NCI-H526 (cell line): ENCODE data around the gene RNASET2.
A peak's percentile ranks its signal among the peaks of the same experiment; 100 is the strongest.
"Not testable (repeated sequence)": the region's sequence is repeated elsewhere in the genome, so short reads cannot be mapped to it uniquely, and the experiment has no call there.

Experiments used
- DNase-seq, 2 experiments: peaks; one replicate each; lab custom pipeline; 2025; lab: John Stamatoyannopoulos, UW

RNASET2 gene

GRCh38 chr6:166927935-166928643, 28.3 kb downstream of the RNASET2 start:
- DNase-seq = no peak

GRCh38 chr6:166927240-166927934, 29.0 kb downstream of the RNASET2 start:
- DNase-seq = no peak

- no peak for DNase-seq
Observed at GRCh38 chr6:166926748-166927147, 29.6 kb downstream of the RNASET2 start.

GRCh38 chr6:166925141-166925996, 31.0 kb downstream of the RNASET2 start:
- DNase-seq = no peak

- no peak for DNase-seq
Observed at GRCh38 chr6:166924531-166924930, 31.8 kb downstream of the RNASET2 start.

GRCh38 chr6:166922937-166923336, 33.4 kb downstream of the RNASET2 start:
- DNase-seq = no peak

- DNase-seq = no peak
Observed at GRCh38 chr6:166921570-166921969, 34.8 kb downstream of the RNASET2 start.

GRCh38 chr6:166916824-166917223, 39.5 kb downstream of the RNASET2 start:
- no peak for DNase-seq

GRCh38 chr6:166915484-166915883, 40.9 kb downstream of the RNASET2 start:
- not testable (repeated sequence) for DNase-seq

- DNase-seq = not testable (repeated sequence)
Observed at GRCh38 chr6:166914952-166915351, 41.4 kb downstream of the RNASET2 start.

- no peak for DNase-seq
Observed at GRCh38 chr6:166911248-166911677, 45.1 kb downstream of the RNASET2 start.

GRCh38 chr6:166910601-166911000, 45.7 kb downstream of the RNASET2 start:
- no peak for DNase-seq

GRCh38 chr6:166908811-166909210, 47.5 kb downstream of the RNASET2 start:
- no peak for DNase-seq

GRCh38 chr6:166907871-166908806, 48.2 kb downstream of the RNASET2 start:
- no peak for DNase-seq

GRCh38 chr6:166907373-166907841, 48.9 kb downstream of the RNASET2 start:
- DNase-seq = no peak

- DNase-seq = no peak
Observed at GRCh38 chr6:166906376-166907044, 49.8 kb downstream of the RNASET2 start.

GRCh38 chr6:166905505-166906134, 50.7 kb downstream of the RNASET2 start:
- DNase-seq = no peak

GRCh38 chr6:166905013-166905412, 51.3 kb downstream of the RNASET2 start:
- no peak for DNase-seq

- DNase-seq = peak; percentile 82 to 90
Observed at GRCh38 chr6:166904101-166904746, 52.1 kb downstream of the RNASET2 start.

GRCh38 chr6:166903500-166903899, 52.9 kb downstream of the RNASET2 start:
- no peak for DNase-seq
